ENCODE results near the gene TRPM3. TPM values are rescaled to one million over a fixed set of nuclear protein-coding genes. Genes with fewer than 3 reads are reported as not detected.

TRPM3 gene
- total RNA-seq, 1 donor from 2014 or later, result 0.15 TPM

DNA sequence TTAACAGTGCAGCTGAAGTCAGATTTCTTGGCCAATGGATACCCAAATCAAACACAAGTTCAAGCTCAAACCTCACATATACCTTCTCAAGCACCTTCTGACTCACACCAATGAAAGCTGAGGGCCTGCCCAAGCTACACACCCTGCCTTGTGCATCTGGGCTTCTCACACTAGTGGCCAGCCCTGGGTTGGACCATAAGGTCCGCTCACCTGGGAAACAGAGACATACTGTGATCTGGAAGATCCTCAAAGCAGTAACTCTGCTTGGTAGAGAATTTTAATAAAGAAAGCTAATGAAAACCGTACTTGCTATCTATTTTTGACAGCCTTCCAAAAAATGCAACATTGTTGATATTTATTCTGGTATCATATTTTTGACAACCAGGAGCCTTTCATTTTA is 7.4 kb upstream of the TRPM3 start:
- no peak for DNase-seq
- no peaks in the 10 kb centered on the region for H3K9me3 ChIP-seq
- H3K4me3 ChIP-seq, result no peak overlapping the region
- TF ChIP-seq CTCF (IDR thresholded peaks at IDR 0.05), result no peak
- no peak overlapping the region for H3K27ac ChIP-seq
- H3K36me3 ChIP-seq, result no peaks in the 10 kb centered on the region
- no peaks in the 10 kb centered on the region for H3K27me3 ChIP-seq (ENCODE audit: low read depth)
- intact Hi-C loops (cut with DNase I), result no loop called here
- no peaks in the 10 kb centered on the region for H3K4me1 ChIP-seq
- no peak for ATAC-seq

DNA sequence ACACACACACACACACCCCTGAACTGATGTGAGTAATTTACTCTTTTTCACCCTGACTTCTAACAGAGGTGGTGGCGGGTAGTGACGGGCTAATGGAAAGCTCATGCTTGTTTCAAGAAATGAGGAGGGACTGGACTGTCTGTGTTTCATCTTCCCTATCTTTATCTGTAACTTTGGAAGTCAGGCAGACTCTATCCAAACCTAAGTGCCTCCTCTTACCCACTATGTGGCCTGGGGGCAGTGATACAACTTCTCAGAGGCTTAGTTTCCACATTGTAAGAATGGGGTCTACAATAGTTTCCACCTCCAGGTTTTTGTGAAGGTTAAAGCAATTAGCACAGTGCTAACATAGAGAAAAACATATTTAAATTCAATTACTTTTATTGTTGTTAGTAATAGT is 5.9 kb upstream of the TRPM3 start:
- Histone ChIP-seq H3K27me3 (ENCODE audit: low read depth) (no peaks in the 10 kb centered on the region), H3K4me3 (no peak overlapping the region), H3K9me3 (no peaks in the 10 kb centered on the region), H3K4me1 (no peaks in the 10 kb centered on the region), H3K27ac (no peak overlapping the region), H3K36me3 (no peaks in the 10 kb centered on the region)
- no peak for TF ChIP-seq CTCF (IDR thresholded peaks at IDR 0.05)
- no peak for ATAC-seq
- DNase-seq, result no peak
- intact Hi-C loops (cut with DNase I), result no loop called here

DNA sequence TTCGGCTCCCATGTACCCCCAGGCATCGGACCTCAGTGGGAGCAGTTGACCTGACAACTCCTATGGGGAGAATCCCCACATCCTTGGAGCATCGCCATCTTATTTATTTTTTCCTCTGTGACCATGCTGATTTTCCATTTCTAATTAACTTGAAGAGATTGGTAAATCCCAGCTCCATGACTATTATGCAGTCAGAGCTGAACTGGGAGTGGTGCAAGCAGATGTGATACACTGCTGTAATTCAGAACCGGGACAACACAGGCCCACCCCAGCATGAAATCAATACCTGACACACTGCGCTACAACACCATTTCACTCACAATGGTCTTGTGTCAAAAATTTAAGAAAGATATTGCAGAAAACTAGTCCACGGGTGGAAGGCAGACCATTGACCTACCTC is 1.0 kb upstream of the TRPM3 start:
- intact Hi-C loops (cut with DNase I), result no loop called here
- H3K36me3 ChIP-seq, result no peaks in the 10 kb centered on the region
- ATAC-seq (no peak), DNase-seq (no peak)
- no peaks in the 10 kb centered on the region for H3K4me1 ChIP-seq
- H3K4me3 ChIP-seq, result no peak overlapping the region
- no peak overlapping the region for H3K27ac ChIP-seq
- H3K9me3 ChIP-seq, result no peaks in the 10 kb centered on the region
- H3K27me3 ChIP-seq (ENCODE audit: low read depth), result no peaks in the 10 kb centered on the region
- no peak for TF ChIP-seq CTCF (IDR thresholded peaks at IDR 0.05)

DNA sequence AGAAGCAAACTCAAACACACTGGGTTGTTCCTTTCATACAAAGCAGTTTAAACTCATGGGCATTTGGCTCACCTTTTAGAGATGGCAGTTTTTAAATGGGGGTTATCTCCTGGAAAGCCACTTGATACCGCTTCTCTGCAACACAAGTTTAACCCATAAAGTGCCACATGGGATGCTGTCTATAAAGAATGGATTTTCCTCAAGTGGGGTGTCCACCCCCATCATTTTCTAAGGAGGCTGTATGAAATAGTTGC is 528 bp upstream of the TRPM3 start:
- no peak for TF ChIP-seq CTCF (IDR thresholded peaks at IDR 0.05)
- ATAC-seq, result no peak
- intact Hi-C loops (cut with DNase I), result no loop called here
- no peak overlapping the region for H3K4me3 ChIP-seq
- no peak overlapping the region for H3K27ac ChIP-seq
- DNase-seq, result no peak
- no peaks in the 10 kb centered on the region for H3K9me3 ChIP-seq
- no peaks in the 10 kb centered on the region for H3K4me1 ChIP-seq
- H3K36me3 ChIP-seq, result no peaks in the 10 kb centered on the region
- H3K27me3 ChIP-seq (ENCODE audit: low read depth), result no peaks in the 10 kb centered on the region

GRCh38 chr9:71120501-71121247 is 747 bp downstream of the TRPM3 start:
- Histone ChIP-seq H3K4me1 (no peaks in the 10 kb centered on the region), H3K36me3 (no peaks in the 10 kb centered on the region), H3K4me3 (no peak overlapping the region), H3K27me3 (ENCODE audit: low read depth) (no peaks in the 10 kb centered on the region), H3K27ac (no peak overlapping the region), H3K9me3 (no peaks in the 10 kb centered on the region)
- ATAC-seq, result no peak
- DNase-seq, result no peak
- intact Hi-C loops (cut with DNase I), result no loop called here
- no peak for TF ChIP-seq CTCF (IDR thresholded peaks at IDR 0.05)

DNA sequence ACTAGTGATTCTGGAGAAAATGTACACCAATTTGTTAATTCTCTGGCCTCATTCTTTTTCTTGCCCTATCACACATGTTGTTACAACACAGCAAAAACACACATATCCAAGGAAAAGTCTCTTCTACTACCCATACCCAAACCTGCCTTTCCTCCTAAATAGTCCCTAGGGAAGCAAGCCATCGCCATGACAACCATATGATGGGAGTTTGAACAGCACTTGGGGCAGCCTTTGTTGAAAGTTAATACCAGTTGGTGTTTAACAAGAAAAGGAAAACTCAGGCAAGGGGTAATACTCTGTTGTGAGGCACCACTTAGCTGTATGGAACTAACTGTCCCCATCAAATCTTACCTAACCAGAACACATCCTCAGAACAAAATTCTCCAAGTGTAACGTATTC is 1.7 kb downstream of the TRPM3 start:
- no peak for TF ChIP-seq CTCF (IDR thresholded peaks at IDR 0.05)

More for the DNA sequence above, 1.7 kb downstream of the TRPM3 start:
- intact Hi-C loops (cut with DNase I), result no loop called here
- H3K36me3 ChIP-seq, result no peaks in the 10 kb centered on the region
- ATAC-seq (no peak), DNase-seq (no peak)
- H3K9me3 ChIP-seq, result no peaks in the 10 kb centered on the region
- H3K27me3 ChIP-seq (ENCODE audit: low read depth), result no peaks in the 10 kb centered on the region
- H3K27ac ChIP-seq, result no peak overlapping the region
- no peak overlapping the region for H3K4me3 ChIP-seq
- no peaks in the 10 kb centered on the region for H3K4me1 ChIP-seq
